Muscle layer of duodenum (tissue), 2 donors: ENCODE results near the gene B3GNT9.
A peak's percentile ranks its signal among the peaks of the same experiment; 100 is the strongest.

Experiments
- H3K27ac ChIP-seq: one replicate; pipeline ENCODE4 v1.7.0; 2013; ENCODE audit warnings: mild to moderate bottlenecking, low read length
- H3K27me3 ChIP-seq: one replicate; pipeline ENCODE4 v1.7.0; 2013; ENCODE audit warnings: low read depth, mild to moderate bottlenecking, control low read depth, low read length
- H3K36me3 ChIP-seq, 2 donors: one replicate each; pipeline ENCODE4 v1.7.0; 2013; ENCODE audit warnings: low read length in 2 of 2, control low read depth in 1 of 2, mild to moderate bottlenecking in 1 of 2; ENCODE audit not compliant: insufficient read depth in 2 of 2, control insufficient read depth in 1 of 2
- H3K4me1 ChIP-seq, 2 donors: one replicate each; pipeline ENCODE4 v1.7.0; 2013; ENCODE audit warnings: low read length in 2 of 2, mild to moderate bottlenecking in 2 of 2, control low read depth in 1 of 2, moderate library complexity in 1 of 2; ENCODE audit not compliant: insufficient read depth in 2 of 2, control insufficient read depth in 1 of 2
- H3K4me3 ChIP-seq, 2 donors: one replicate each; pipeline ENCODE4 v1.7.0; 2013; ENCODE audit warnings: low read length in 2 of 2, low read depth in 1 of 2, mild to moderate bottlenecking in 1 of 2
- H3K9me3 ChIP-seq, 2 donors: one replicate each; pipeline ENCODE4 v1.7.0; 2013; ENCODE audit warnings: low read length in 2 of 2, control low read depth in 1 of 2, mild to moderate bottlenecking in 1 of 2; ENCODE audit not compliant: control insufficient read depth in 1 of 2
- donor health status: healthy.

Gene B3GNT9

GRCh38 chr16:67156143-67156844 lies 5.5 kb upstream of the B3GNT9 start:
- no peak overlapping the region for H3K27ac ChIP-seq
- no peak overlapping the region for H3K4me3 ChIP-seq
- peaks cover 5 to 32% of the 10 kb centered on the region in 2 donors for H3K4me1 ChIP-seq
- no peaks in the 10 kb centered on the region for H3K27me3 ChIP-seq
- H3K36me3 ChIP-seq, result no peaks in the 10 kb centered on the region
- H3K9me3 ChIP-seq, result no peaks in the 10 kb centered on the region

GRCh38 chr16:67155295-67156142 lies 4.7 kb upstream of the B3GNT9 start:
- no peaks in the 10 kb centered on the region for H3K9me3 ChIP-seq
- no peak overlapping the region for H3K27ac ChIP-seq
- peaks cover 3 to 33% of the 10 kb centered on the region in 2 donors for H3K4me1 ChIP-seq
- no peaks in the 10 kb centered on the region for H3K36me3 ChIP-seq
- no peaks in the 10 kb centered on the region for H3K27me3 ChIP-seq
- H3K4me3 ChIP-seq, result peak overlapping the region in 1 of 2 donors; percentile 54

- no peaks in the 10 kb centered on the region for H3K9me3 ChIP-seq
- H3K27me3 ChIP-seq, result no peaks in the 10 kb centered on the region
- peaks cover 3 to 40% of the 10 kb centered on the region in 2 donors for H3K4me1 ChIP-seq
- no peak overlapping the region for H3K27ac ChIP-seq
- no peaks in the 10 kb centered on the region for H3K36me3 ChIP-seq
- peak overlapping the region in 1 of 2 donors; percentile 54 for H3K4me3 ChIP-seq
Measured at GRCh38 chr16:67154578-67155294, 3.9 kb upstream of the B3GNT9 start.

- Histone ChIP-seq H3K27me3 (no peaks in the 10 kb centered on the region), H3K9me3 (no peaks in the 10 kb centered on the region), H3K27ac (no peak overlapping the region), H3K4me3 (peak overlapping the region; percentile 61 to 82), H3K4me1 (peaks cover 0 to 32% of the 10 kb centered on the region in 2 donors), H3K36me3 (peaks cover 13 to 24% of the 10 kb centered on the region in 2 donors)
Measured at GRCh38 chr16:67151431-67152097, 766 bp upstream of the B3GNT9 start.

GRCh38 chr16:67150047-67150832 lies 558 bp downstream of the B3GNT9 start:
- Histone ChIP-seq H3K27ac (no peak overlapping the region), H3K27me3 (no peaks in the 10 kb centered on the region), H3K4me1 (peaks cover 0 to 25% of the 10 kb centered on the region in 2 donors)

GRCh38 chr16:67149276-67150046 lies 1.3 kb downstream of the B3GNT9 start:
- Histone ChIP-seq H3K27ac (no peak overlapping the region), H3K9me3 (no peaks in the 10 kb centered on the region), H3K36me3 (peaks cover 34 to 46% of the 10 kb centered on the region in 2 donors), H3K4me1 (peaks cover 0 to 18% of the 10 kb centered on the region in 2 donors), H3K4me3 (no peak overlapping the region), H3K27me3 (no peaks in the 10 kb centered on the region)

More at GRCh38 chr16:67150047-67150832, 558 bp downstream of the B3GNT9 start:
- peaks cover 26 to 38% of the 10 kb centered on the region in 2 donors for H3K36me3 ChIP-seq
- H3K9me3 ChIP-seq, result no peaks in the 10 kb centered on the region
- peak overlapping the region; percentile 61 to 82 for H3K4me3 ChIP-seq

DNA sequence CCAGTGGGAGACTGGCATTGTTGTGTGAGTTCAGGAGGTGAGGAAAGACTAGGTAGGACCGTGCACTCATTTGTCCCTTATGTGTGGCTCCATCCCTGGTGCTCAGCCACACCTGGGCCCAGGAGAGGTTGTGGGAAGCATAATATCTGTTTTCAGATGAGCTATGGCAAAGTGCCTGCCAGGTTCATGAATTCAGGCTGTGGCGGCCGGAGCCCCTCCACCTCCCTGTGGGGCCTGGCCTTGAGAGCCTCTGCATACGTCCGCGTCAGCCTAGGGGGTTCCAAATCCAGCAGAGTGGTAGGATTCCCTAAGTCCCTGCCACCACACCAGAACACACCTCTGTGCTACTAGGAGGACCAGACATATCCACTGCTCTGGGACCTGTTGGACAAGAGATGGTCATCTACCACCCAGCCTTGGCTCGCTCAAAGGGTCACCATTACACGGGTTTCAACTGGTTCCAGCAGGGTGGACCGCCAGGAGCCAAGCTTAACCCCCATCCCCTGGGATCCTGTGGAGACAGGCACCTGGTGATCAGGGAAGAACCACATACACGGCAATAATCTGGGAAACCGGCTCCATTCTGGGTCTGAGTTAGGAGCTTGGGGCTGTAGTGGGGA lies 2.0 kb downstream of the B3GNT9 start:
- Histone ChIP-seq H3K4me3 (no peak overlapping the region), H3K27me3 (no peaks in the 10 kb centered on the region), H3K27ac (no peak overlapping the region), H3K4me1 (peaks cover 0 to 17% of the 10 kb centered on the region in 2 donors), H3K9me3 (no peaks in the 10 kb centered on the region), H3K36me3 (peaks cover 40 to 52% of the 10 kb centered on the region in 2 donors)

DNA sequence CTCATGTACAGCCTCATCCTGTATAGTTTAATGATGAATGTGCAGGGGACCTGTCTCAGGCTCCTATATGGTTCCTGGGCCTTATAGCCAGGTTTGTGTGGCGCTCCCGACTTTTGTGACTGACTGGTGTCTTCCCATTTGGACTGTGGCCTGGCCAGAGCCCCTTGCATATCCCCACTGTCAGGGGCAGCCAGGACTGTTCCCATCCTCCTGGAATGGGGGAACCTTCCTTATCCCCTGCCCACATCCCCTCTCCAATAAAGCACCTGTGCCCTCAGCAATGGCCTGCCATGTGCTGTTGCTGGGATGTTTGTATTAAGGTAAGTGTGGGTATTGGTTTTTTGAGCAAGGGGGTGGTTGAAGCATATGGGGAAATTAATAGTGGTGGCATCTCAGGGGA lies 2.6 kb downstream of the B3GNT9 start:
- no peaks in the 10 kb centered on the region for H3K27me3 ChIP-seq
- H3K4me3 ChIP-seq, result no peak overlapping the region
- H3K36me3 ChIP-seq, result peaks cover 44 to 56% of the 10 kb centered on the region in 2 donors
- peaks cover 0 to 17% of the 10 kb centered on the region in 2 donors for H3K4me1 ChIP-seq
- no peak overlapping the region for H3K27ac ChIP-seq
- H3K9me3 ChIP-seq, result no peaks in the 10 kb centered on the region

DNA sequence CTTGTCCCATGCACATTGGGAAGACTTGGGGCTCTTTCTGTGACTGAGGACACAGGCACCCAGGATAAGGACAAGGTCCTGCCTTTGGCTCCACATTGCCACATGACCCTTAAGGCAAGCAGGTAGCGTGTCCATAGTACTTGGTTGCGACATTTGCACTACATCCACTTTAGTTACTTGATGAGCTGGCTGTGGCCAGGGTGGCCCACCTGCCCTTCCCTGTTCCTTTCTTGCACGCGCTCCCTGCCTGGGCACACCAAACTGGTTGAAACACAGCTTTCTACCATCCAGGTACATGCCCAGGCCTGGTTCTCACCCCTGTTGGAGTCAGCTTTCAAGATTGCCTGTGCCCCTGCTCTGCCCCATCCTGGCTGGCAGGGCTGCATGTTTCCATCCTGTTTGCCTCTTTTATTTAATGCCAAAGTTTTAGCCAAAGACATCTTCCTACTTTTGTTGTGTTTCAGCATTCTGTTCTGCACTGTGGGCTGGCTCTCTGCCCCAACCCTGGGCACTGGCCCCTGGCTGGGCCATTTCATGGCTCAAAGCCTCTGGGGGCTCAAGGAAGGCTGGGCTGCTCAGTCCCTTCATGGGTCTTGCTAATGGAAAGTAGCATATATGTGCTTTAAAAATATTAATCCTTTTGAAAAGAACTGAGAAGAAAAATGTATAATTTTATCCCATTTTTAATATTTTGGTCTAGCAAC lies 3.2 kb downstream of the B3GNT9 start:
- H3K4me3 ChIP-seq, result no peak overlapping the region
- H3K27ac ChIP-seq, result no peak overlapping the region
- no peaks in the 10 kb centered on the region for H3K9me3 ChIP-seq
- peaks cover 0 to 17% of the 10 kb centered on the region in 2 donors for H3K4me1 ChIP-seq
- peaks cover 48 to 61% of the 10 kb centered on the region in 2 donors for H3K36me3 ChIP-seq
- H3K27me3 ChIP-seq, result no peaks in the 10 kb centered on the region
